HG02571 (cell line): ENCODE measurements around the gene SLC7A9.

ENCODE experiments used
- ATAC-seq: cut with Tn5 transposase; IDR thresholded peaks from one replicate; pipeline ENCODE4 v1.9.1; 2021; ENCODE audit warnings: mild to moderate bottlenecking, moderate library complexity; ENCODE audit not compliant: unreplicated experiment

SLC7A9 gene

GRCh38 chr19:32869369-32869965, at the start of gene SLC7A9:
TSS of gene SLC7A9 (minus strand) at chr19:32869767. CDS start at chr19:32868534, 1,233 bp downstream.
- ATAC-seq: no peak

- no peak for ATAC-seq
Observed at GRCh38 chr19:32919365-32919764, 49.8 kb upstream of the SLC7A9 start.

- ATAC-seq: no peak
Observed at GRCh38 chr19:32917616-32917996, 48.0 kb upstream of the SLC7A9 start.

DNA sequence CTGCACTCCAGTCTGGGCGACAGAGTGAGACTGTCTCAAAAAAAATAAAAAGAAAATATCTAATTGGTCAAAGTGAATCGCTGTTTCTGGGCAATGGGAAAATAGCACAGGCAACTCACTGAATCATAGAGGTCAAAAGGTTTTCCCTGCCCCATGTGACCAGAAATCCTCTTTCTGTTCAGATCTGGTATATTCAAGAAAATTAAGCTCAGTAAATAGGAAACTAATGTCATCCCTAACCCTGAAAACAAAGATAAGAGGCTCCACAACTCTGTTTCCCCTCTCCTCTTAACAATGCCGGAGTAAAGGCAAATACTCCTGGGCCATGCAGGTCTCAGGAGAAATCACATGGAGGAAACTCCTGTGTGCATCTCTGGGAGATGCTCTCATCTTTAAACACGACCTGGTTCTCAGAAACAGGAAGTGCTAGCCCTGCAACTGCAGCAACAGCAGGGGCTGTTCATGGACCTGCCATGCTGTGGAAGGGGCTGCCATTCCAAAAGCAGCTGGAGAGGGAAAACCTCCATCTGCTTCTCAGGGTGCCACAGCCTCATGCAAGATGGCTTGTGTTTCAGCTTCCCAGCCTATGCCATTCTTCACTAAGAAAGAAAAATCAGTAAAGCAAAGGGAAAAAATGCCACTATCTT, 47.5 kb upstream of the SLC7A9 start:
- ATAC-seq: no peak

DNA sequence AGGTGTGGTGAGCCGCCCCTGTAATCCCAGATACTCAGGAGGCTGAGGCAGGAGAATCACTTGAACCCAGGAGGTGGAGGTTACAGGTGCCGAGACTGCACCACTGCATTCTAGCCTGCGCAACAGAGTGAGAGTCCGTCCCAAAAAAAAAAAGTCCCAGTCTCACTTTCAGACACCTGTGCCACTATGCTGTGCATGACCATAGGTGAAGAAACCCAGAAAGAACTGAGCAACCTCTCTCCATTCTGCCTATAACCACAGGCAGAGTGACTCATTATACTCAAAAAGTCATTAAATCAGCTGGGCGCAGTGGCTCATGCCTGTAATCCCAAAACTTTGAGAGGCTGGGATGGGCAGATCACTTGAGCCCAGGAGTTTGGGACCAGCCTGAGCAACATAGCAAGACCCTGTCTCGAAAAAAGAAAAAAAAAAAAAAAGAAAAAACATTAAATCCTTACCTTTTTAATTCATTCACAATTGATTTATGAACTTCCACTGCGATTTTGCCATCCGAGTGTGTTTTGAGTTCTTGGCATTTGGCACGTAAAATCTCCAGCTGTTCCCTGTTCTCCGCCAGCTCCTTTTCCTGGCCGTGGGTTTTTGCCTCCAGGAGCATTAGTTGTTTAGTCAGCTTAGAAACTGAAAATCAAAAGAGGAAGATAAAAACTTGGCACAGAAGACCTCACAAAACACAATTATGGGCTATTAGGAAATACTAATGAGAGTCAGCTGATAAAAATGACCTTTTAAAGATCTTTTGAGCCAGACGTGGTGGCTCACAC, 45.5 kb upstream of the SLC7A9 start:
- no peak for ATAC-seq

GRCh38 chr19:32911467-32911866, 41.9 kb upstream of the SLC7A9 start:
- no peak for ATAC-seq

DNA sequence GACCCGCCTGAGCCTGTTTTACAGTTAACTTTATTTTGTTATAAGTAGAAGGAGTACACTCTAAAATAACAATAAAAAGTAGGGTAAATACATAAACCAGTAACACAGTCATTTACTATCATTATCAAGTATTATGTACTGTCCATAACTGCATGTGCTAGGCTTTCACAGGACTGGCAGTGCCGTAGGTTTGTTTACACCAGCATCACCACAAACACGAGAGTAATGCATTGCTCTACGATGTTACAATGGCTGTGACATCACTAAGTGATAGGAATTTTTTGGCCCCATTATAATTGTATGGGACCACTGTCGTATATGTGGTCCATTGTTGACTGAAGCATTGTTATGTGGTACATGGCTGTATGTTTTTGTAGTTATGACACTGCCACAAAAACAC, 41.3 kb upstream of the SLC7A9 start:
- no peak for ATAC-seq

- no peak for ATAC-seq
Observed at GRCh38 chr19:32910094-32910493, 40.5 kb upstream of the SLC7A9 start.

GRCh38 chr19:32909257-32909656, 39.7 kb upstream of the SLC7A9 start:
- no peak for ATAC-seq

- ATAC-seq: no peak
Observed at GRCh38 chr19:32908641-32909190, 39.1 kb upstream of the SLC7A9 start.

DNA sequence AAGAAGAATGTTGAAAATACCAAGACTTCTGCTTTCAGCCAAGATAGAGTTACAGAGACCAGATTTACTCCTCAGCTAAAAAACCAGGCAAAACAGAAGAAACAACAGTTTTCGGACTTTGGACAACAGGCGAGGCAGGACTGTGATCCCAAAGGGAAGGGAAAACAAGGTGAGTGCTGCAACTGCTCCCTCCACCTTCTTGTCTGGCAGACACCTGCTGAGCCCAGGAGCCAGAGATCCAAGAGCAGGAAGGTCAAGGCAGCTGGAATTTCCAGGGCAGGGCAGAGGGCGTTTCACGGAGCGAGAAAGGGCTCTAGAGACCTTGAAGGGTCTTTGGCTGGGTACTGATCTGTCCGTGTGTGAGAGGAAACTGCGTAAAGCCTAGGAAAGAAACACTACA, 32.9 kb upstream of the SLC7A9 start:
- ATAC-seq: no peak

GRCh38 chr19:32901504-32902161, 32.1 kb upstream of the SLC7A9 start:
- no peak for ATAC-seq

DNA sequence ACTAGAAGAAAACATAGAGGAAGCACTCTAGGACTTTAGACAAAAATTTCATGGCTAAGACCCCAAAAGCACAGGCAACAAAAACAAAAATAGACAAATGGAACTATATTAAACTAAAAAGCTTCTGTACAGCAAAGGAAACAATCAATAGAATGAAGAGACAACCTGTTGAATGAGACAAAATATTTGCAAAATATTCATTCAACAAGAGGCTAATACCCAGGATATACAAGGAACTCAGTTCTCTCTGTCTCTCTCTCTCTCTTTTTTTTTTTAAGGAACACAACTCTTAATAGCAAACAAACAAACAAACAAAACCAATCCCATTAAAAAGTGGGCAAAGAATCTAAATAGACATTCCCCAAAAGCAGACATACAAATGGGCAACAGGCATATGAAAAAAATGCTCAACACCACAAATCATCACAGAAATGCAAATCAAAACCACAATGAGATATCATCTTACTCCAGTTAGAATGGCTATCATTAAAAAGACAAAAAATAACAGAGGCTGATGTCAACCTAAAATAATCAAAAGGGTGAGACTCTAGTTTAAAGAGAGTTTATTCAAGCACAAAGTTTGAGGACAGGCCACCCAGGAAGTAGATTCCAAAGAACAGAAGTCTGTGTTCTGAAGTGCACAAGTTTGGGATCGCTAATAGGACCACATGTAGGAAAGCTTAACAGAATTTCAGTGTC, 27.1 kb upstream of the SLC7A9 start:
- no peak for ATAC-seq

- ATAC-seq: no peak
Observed at GRCh38 chr19:32895384-32895783, 25.8 kb upstream of the SLC7A9 start.

GRCh38 chr19:32891609-32892008, 22.0 kb upstream of the SLC7A9 start:
- ATAC-seq: no peak

GRCh38 chr19:32890841-32891240, 21.3 kb upstream of the SLC7A9 start:
- ATAC-seq: no peak

DNA sequence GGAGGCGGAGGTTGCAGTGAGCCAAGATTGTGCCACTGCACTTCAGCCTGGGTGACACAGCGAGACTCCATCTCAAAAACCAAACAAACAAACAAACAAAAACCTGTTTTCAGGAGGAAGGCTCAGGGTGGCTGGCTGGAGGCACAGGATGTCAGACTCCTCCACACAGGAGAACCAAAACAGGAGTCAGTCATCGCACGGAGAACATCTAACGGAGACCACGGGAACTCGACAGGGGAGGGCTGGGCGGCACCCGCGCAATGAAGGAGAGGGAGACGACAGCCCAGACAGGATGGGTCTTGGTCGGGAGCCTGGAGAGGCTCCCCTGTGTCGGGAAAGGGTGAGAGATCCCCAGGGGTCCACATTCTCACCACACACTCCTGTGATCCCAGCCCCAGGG, 20.8 kb upstream of the SLC7A9 start:
- ATAC-seq: no peak

DNA sequence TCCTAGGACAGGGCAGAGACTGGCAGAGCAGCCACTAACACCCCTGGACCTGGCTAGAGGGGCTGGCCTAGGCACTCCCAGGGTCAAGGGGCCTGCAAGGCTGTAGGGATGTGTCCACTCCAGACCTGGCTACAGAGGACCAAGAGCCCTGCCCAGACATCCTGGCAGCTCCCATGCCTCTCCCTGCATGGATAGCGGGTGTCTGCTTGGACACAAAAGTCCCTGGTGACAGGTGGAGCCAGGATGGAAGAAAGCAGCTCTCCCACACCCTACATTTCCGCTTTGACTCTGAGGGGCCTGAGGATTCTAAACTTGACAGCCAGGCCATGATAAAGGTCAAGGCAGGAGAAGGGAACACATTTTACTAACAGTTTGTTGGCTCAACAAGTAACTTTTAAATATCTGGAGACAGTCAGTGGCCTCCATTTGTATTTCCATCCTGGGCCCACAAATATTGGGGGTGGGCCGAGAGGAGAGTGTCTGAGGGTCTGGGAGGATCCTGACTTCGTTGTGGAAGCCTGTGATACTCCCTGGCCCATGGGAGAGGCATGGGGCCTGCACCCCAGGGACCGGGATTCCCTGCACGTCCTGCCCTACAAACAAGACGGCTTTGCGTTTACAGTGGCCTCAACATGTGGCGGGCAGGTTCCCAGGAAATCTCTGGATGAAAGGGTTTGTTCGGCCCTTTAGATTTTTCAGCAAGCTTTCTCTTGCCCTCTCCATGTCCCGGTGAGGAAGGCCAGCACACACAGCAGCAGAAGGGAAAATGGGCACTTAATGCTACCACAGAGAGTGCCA, 19.8 kb upstream of the SLC7A9 start:
- ATAC-seq: no peak

DNA sequence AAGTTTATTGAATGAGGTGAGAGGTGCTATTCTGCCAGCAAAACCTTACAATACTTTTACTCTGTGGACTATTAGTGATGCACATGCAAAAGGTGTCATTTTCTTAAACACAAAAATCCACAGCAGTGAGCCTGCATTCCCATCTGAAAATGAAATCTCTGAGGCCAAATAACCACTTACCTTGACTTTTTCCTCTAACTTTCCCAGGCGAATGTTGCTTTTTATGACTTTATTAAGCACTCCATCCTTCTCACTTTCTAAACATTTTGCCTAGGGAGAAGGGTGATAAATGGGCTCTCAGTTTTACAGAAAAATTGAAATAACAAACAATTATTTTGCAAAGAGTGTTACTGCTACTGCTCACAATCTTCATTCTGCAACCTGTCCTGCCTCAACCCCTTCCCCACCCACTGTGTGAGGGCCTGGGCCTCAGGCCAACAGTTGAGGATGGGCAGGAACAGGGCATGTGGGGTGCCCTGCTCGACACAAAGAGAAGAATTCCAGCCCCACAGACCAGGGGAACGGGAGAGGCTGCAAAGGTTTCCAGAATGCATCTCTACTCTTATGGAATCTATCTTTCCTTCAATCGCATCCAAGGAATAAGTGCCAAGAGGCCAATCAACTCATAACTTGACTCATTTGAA, 18.1 kb upstream of the SLC7A9 start:
- no peak for ATAC-seq
